ENCODE results near the gene DDX54.

Gene DDX54

DNA sequence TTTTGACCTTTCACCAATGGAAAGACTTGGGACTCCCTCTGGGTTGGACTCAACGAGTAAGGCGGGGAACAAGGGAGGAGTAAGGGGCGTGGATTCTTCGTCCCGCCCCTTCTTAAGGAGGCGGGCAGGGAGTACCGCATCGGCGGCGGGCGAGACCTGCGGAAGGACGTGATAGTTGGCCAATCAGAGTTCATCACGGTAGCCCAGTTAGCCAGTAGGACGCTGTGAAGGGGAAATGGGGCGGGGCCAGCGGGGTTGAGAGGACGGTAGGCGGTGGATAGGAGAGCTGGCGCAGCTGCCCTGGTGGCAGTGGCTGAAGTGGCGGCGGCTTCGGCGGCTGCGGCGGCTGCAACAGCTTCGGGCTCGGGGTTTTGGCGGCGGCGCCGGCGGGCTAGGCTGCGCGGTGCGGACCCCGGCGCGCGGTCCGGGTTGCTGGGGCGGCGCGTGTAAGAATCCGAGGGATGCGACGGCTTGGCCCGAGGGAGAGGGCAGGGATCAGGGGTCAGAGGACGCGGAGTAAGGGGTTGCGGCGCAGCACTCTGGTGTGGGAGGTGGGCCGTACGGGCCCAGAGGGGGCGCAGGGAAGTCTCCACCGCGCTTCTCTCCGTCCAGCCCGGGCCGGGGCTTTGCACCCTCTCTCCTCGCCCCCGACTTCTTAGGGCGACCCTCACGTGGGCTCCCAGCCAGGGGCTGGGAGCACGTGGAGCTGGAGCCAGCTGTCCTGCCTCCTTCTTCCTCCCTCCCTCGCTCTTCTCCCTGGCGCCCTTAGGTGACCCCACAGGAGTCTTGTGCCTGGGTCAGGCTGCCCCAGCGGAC is 36.1 kb upstream of the DDX54 start, which contains the start of gene TPCN1:
Gene TPCN1 (plus strand): TSS at position 284 of the 816 bp plus-strand sequence. CDS start 5,389 bp downstream, outside the sequence.
- ChIA-PET POLR2A (interaction anchor here (0.6 to 1.5 kb wide), 6 partner anchors 9 to 287 kb away, joined by 3 to 7 read pairs (median 4); partner anchors contain the start of genes DDX54 and RITA1), CTCF (no interaction called here)
- TF ChIP-seq FOXA1 (IDR thresholded peaks at IDR 0.05), result no peak
- TF ChIP-seq HDGF (IDR thresholded peaks at IDR 0.05; ENCODE audit: borderline replicate concordance), result peak; percentile 98
- peak; percentile 81 for TF ChIP-seq SP1 (IDR thresholded peaks at IDR 0.05)
- TF ChIP-seq, protein P1, sequence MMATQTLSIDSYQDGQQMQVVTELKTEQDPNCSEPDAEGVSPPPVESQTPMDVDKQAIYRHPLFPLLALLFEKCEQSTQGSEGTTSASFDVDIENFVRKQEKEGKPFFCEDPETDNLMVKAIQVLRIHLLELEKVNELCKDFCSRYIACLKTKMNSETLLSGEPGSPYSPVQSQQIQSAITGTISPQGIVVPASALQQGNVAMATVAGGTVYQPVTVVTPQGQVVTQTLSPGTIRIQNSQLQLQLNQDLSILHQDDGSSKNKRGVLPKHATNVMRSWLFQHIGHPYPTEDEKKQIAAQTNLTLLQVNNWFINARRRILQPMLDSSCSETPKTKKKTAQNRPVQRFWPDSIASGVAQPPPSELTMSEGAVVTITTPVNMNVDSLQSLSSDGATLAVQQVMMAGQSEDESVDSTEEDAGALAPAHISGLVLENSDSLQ (IDR thresholded peaks at IDR 0.05), result peak; percentile 99
- peak; percentile 56 for TF ChIP-seq L3MBTL2 (conservative IDR thresholded peaks at IDR 0.05)
- TF ChIP-seq BHLHE40 (IDR thresholded peaks at IDR 0.05; ENCODE audit: borderline replicate concordance), result no peak
- DNase-seq (ENCODE audit: extremely low spot score), result peak; percentile 97

DNA sequence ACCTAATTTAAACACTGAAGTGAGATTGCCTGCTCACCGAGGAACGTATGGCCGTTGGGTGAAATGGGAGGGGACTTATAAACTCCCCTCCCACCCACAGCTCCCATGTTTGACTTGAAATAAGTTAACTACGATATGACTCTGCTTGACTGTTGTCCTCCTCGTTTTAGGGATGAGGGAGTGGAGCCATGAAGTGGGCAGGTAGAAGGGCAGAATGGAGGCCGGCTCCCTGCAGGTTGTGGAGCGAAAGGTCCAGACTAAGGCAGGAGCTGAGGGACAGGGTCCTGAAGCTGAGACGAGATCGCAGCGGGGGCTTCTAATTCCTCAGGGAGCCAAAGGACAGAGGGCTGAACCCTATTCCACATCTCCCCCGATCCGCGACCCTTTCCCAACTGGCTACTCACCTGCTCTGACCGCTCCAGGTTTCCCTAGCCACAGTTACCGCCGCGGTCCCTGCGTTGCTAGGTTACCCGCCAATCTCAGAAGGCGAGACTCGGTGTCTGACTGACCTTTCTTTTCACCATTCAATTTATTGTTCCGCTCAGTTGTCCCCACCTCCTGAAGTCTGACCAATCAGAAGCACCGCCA is 35.4 kb upstream of the DDX54 start:
- no peak for DNase-seq (ENCODE audit: extremely low spot score)
- ChIA-PET POLR2A (interaction anchor here (0.7 to 1.5 kb wide), 4 partner anchors 10 to 35 kb away, joined by 3 to 7 read pairs (median 5); partner anchors contain the start of genes DDX54 and RITA1), CTCF (no interaction called here)
- TF ChIP-seq FOXM1 (IDR thresholded peaks at IDR 0.05; ENCODE audit: borderline replicate concordance) (no peak), TARDBP (IDR thresholded peaks at IDR 0.05) (no peak), NFRKB (IDR thresholded peaks at IDR 0.05) (no peak), FOXK2 (IDR thresholded peaks at IDR 0.05) (no peak), ARNT (IDR thresholded peaks at IDR 0.05) (no peak), LEF1 (IDR thresholded peaks at IDR 0.05; ENCODE audit: borderline replicate concordance) (no peak), SP1 (IDR thresholded peaks at IDR 0.05) (no peak), FOXA1 (IDR thresholded peaks at IDR 0.05) (no peak), HDGF (IDR thresholded peaks at IDR 0.05; ENCODE audit: borderline replicate concordance) (no peak), SUZ12 (IDR thresholded peaks at IDR 0.05) (no peak), ZNF384 (IDR thresholded peaks at IDR 0.05) (no peak), CTBP1 (IDR thresholded peaks at IDR 0.05; ENCODE audit: borderline replicate concordance) (no peak)
- TF ChIP-seq, protein P1 (IDR thresholded peaks at IDR 0.05), result no peak

DNA sequence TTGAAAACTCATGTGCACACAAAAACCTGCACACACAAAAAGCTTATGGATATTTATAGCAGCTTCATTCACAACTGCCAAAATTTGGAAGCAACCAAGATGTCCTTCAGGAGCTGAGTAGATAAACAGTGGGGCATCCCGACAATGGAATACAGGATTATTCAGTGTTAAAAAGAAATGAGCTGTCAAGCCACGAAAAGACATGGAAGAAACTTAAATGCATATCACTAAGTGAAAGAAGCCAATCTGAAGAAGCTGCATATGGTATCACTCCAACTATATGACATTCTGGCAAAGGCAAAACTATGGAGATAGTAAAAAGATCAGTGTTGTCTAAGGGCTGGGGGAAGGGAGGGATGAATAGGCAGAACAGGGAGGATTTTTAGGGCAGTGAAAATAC is 30.7 kb upstream of the DDX54 start:
- DNase-seq (ENCODE audit: extremely low spot score), result no peak
- TF ChIP-seq ELF4 (IDR thresholded peaks at IDR 0.05) (no peak), BHLHE40 (IDR thresholded peaks at IDR 0.05; ENCODE audit: borderline replicate concordance) (no peak), ZNF384 (IDR thresholded peaks at IDR 0.05) (no peak), NFRKB (IDR thresholded peaks at IDR 0.05) (no peak), LEF1 (IDR thresholded peaks at IDR 0.05; ENCODE audit: borderline replicate concordance) (no peak), SUZ12 (IDR thresholded peaks at IDR 0.05) (no peak), TARDBP (IDR thresholded peaks at IDR 0.05) (no peak), HDGF (IDR thresholded peaks at IDR 0.05; ENCODE audit: borderline replicate concordance) (no peak), FOXA1 (IDR thresholded peaks at IDR 0.05) (no peak), FOXK2 (IDR thresholded peaks at IDR 0.05) (no peak), CTBP1 (IDR thresholded peaks at IDR 0.05; ENCODE audit: borderline replicate concordance) (no peak), L3MBTL2 (conservative IDR thresholded peaks at IDR 0.05) (no peak), FOXM1 (IDR thresholded peaks at IDR 0.05; ENCODE audit: borderline replicate concordance) (no peak), SP1 (IDR thresholded peaks at IDR 0.05) (no peak), ARNT (IDR thresholded peaks at IDR 0.05) (no peak)
- TF ChIP-seq, protein P1 (IDR thresholded peaks at IDR 0.05), result no peak
- ChIA-PET POLR2A (no interaction called here), CTCF (no interaction called here)

DNA sequence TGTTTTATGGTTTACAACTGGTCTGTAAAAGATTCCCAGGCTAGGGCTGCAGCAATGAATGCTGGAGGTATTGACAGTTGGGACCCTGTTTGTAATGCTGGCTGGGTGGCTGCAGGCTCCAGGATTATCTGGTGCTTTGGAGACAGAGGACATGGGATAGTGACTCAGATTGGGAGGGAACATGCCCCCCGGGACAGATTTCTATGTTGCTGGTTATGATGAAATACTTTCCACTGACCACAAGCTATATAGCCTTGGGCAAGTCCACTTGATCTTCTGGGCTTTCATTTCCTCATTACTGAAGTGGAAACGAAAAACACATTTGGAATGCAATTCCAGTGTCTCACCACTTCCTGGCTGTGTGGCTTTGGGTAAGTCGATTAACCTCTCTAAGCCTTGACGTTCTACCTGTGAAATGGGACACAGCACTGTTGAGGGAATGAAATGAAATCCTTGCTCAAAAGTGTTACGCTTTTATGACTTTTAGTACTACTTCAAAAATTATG is 29.7 kb upstream of the DDX54 start:
- POLR2A ChIA-PET, result no interaction called here
- TF ChIP-seq FOXM1 (IDR thresholded peaks at IDR 0.05; ENCODE audit: borderline replicate concordance), result no peak
- no peak for TF ChIP-seq LEF1 (IDR thresholded peaks at IDR 0.05; ENCODE audit: borderline replicate concordance)
- no peak for TF ChIP-seq HDGF (IDR thresholded peaks at IDR 0.05; ENCODE audit: borderline replicate concordance)
- TF ChIP-seq, protein P1 (IDR thresholded peaks at IDR 0.05), result no peak
- TF ChIP-seq CTBP1 (IDR thresholded peaks at IDR 0.05; ENCODE audit: borderline replicate concordance), result no peak
- no peak for TF ChIP-seq TARDBP (IDR thresholded peaks at IDR 0.05)
- TF ChIP-seq L3MBTL2 (conservative IDR thresholded peaks at IDR 0.05), result no peak
- TF ChIP-seq ZNF384 (IDR thresholded peaks at IDR 0.05), result no peak
- no peak for TF ChIP-seq ELF4 (IDR thresholded peaks at IDR 0.05)
- no peak for TF ChIP-seq FOXA1 (IDR thresholded peaks at IDR 0.05)
- no peak for TF ChIP-seq SUZ12 (IDR thresholded peaks at IDR 0.05)
- CTCF ChIA-PET, result interaction anchor here (0.6 kb wide), 1 partner anchor 8 kb away, joined by 5 read pairs; no protein-coding TSS in a partner anchor
- DNase-seq (ENCODE audit: extremely low spot score), result no peak

DNA sequence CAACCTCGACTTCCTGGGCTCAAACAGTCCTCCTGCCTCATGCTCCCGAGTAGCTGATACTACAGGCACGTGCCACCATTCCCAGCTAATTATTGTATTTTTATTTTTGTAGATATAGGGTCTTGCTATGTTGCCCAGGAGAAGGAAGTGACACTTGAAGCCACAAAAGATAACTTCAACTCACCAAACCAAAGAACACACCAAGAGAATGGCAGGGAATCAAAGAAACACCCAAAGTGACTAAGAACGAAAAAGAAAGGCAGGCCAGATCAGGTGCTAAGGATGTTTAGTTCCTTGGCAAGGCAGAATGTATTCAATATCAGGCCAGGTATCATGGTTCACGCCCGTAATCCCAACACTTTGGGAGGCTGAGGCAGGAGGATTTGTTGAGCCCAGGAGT is 25.9 kb upstream of the DDX54 start:
- ChIA-PET CTCF (no interaction called here), POLR2A (no interaction called here)
- no peak for DNase-seq (ENCODE audit: extremely low spot score)
- TF ChIP-seq NFRKB (IDR thresholded peaks at IDR 0.05) (no peak), ELF4 (IDR thresholded peaks at IDR 0.05) (no peak), FOXK2 (IDR thresholded peaks at IDR 0.05) (no peak), L3MBTL2 (conservative IDR thresholded peaks at IDR 0.05) (no peak), CTBP1 (IDR thresholded peaks at IDR 0.05; ENCODE audit: borderline replicate concordance) (no peak), HDGF (IDR thresholded peaks at IDR 0.05; ENCODE audit: borderline replicate concordance) (no peak), ZNF384 (IDR thresholded peaks at IDR 0.05) (no peak), ARNT (IDR thresholded peaks at IDR 0.05) (no peak), BHLHE40 (IDR thresholded peaks at IDR 0.05; ENCODE audit: borderline replicate concordance) (no peak), LEF1 (IDR thresholded peaks at IDR 0.05; ENCODE audit: borderline replicate concordance) (no peak), FOXA1 (IDR thresholded peaks at IDR 0.05) (no peak)
